HG03196 (cell line): Measurements from ENCODE around the gene ATP6V0D1.
"Not testable (repeated sequence)": the region's sequence is repeated elsewhere in the genome, so short reads cannot be mapped to it uniquely, and the experiment has no call there.

Experiments
- ATAC-seq: cut with Tn5 transposase; IDR thresholded peaks from one replicate; pipeline ENCODE4 v1.9.1; 2021; ENCODE audit not compliant: unreplicated experiment

Gene ATP6V0D1

DNA sequence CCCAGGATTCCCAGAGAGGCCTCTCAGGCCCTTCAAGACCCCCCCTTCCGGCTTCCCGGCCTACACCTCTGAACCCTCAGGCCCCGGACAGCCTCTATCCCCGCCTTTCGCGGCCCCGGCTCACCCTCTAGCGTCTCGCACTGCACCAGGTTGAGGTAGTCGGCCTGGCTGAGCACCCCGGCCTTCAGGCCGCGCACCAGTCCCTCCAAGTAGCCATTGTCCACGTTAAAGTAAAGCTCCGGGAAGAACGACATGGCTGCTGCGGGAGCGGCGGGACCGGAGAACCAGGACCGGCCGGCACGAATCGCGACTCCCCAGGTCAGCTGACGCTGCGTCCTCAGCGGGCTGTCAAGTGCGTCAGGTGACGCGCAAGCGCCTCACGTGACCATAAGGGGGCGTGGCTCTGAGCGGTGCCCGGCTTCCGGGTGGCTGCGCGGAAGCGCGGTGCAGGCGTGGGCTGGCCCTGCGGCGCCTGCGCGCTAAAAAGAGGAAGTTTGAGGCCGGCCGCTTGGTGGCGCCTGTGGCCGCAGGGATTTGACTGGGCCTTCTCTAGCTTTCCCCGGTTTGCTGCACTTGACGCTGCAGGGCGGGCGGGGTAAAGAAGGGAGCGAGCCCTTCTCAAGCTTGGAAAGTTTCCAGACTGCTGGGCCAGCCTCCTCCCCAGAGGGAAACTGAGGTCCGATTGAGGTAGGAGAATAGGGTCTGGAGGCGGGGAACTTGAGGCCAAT lies at the start of gene ATP6V0D1:
TSS of gene ATP6V0D1 (minus strand) at position 325 of the 728 bp plus-strand sequence. CDS start at position 254, 71 bp downstream.
- ATAC-seq: peak; percentile 93

DNA sequence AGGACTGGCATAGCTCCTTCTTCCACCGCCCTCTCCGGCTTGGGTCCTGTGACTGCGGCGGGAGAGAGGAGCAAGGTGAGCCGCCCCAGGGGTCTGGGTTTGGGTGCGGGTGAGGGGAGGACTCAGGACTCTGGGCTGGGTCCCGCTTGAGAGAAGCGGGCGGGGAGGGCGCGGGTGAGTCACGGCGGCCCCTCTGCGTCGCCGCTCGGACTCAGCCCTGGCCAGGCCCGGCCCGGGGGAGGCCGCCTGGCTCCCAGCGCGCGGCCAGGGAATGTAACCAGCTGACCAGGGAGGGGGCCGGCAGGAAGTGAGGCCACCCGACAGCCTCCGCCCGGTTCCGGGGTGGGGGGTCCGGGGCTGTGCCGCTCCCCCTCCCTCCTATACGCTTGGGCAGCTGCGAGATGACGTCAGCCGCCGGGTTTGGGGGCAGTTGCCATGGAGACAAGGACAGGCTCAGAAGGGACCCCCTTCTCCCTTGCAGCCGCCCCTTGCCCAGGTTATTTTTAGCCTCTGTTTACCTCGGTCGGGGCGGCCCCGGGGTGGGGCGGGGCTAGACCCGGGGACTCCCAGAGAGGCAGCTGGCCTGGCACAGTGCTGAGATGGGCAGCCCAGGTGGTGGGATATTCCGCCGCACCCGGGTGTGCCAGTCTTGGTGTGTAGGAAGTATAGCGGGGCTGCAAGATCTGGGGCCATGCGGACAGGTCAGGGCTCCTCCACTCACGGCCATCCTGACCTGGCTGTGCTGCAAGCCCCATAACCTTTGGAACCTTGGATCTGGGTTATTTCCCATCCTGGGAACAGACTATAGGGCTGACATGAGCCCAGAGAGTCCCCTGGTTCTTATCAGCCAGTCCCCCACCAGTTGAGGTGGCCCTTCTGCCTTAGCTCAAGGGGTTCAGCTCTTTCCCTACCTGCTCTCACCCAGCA lies 49.3 kb upstream of the ATP6V0D1 start:
- ATAC-seq: peak; percentile 50

DNA sequence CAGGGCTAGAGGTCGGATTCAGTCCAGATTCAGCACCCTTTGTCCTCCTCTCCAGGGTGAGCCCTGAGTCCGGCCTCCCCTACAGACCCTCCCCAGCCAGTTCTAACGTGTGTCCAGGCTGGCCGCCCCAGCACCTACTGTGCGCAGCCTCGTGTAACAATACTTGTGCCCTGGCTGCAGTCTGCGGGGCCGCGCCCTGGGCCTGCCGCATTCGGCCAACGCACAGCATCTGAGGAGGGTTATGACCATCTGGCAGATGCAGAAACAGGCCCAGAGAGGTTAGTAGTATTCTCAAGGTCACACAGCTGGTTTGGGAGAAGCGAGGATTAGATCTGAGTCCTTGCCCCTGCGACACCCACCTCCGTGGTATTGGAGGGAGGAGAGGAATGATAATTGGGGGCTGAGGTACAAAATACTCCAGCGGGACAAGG lies 48.6 kb upstream of the ATP6V0D1 start:
- no peak for ATAC-seq

DNA sequence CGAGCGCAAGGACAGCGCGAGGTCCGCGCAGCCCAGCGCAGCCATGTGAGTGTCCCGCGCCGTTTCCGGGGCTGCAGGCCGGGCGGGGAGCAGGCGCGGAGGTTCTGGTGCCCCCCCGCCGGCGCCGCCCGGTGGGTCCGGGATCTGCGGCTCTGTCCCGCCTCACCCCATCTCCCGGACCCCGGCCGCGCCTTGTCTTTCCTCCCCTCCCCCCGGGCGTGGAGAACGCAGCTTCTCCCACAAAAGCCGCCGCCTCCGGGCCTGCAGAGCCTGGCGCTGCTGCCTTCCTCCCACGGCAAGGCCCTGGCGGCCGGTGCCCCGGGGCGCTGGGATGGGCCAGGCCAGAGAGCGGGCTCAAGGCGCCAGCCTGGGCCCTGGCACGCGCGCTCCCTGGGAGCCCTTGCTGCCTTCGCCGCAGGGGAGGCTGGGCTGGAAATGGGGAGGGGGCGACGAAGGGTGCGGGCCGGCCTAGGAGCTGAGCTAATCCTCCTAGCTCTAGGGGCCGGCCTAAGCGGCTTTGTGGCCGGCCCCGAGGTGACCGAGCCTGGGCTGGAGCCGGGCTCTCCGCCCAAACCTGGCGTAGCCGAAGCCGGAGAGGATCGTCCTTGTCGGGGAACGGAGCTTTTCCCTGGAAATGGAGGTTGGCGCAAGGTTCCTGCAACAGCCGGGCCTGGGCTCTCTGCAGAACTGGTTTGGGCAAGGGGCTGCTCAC lies 48.1 kb upstream of the ATP6V0D1 start:
- no peak for ATAC-seq

DNA sequence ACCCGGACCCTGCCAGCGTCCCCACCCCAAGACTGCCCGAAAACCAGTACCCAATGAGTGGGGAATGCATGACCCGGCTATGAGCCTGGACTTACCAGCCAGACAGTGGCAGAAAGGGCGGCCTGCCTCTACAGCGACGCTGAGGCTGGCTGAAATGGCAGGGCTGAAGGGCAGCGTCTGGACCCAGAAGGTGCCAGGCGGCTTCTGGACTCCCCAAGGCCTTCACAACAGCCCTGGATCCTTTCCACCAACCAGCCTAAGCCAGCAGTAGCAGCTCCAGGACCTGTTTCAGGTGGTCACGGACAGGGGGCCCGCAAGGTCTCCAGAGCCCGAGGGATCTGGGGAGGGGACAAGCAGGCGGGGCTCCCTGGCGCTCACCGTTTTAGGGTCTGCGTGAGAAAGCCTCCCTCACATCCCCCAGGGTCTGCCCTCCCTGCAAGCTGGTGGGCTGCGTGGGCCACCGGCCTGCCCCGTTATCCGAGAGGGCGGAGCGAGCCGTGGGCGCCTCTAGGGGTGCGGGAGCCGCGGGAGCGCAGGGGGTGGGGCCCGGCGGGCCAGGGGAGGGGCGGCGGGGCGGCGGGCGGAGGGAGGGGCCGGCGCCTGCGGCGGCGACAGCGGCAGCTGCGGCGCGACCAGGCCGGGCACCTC lies 47.4 kb upstream of the ATP6V0D1 start, which contains the start of gene RIPOR1:
TSS of gene RIPOR1 (plus strand) at position 608 of the 648 bp plus-strand sequence. CDS start 9,618 bp downstream, outside the sequence.
- ATAC-seq: no peak

DNA sequence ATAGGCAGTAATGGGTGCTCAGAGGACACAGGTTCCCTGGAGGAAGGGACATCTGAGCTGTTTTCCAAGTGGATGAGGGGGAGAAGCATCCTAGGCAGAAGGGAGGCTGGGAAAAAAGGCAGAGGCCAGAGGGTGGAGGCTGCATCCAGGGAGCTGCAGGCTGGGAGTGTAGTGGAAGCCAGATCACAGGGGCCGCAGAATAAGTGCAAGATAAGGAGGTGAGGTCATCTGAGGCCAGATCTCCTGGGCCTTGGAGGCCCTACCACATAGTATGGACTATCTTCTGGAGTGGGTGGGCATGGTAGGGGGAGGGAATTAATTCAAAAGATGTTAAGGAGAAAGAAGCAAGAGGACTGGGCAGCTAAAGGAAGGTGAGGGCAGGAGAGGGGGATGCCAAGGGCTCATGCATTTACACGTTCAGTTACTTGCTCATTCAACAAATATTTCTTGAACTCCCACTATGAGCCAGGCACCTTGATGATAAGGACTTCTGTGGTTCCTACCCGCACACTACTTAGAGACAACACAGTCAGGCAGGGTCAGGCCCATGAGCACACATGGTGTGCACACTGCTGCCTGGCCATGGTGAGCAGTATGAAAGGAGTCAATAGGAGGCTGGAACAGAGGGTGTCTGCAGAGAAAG lies 45.3 kb upstream of the ATP6V0D1 start:
- no peak for ATAC-seq

DNA sequence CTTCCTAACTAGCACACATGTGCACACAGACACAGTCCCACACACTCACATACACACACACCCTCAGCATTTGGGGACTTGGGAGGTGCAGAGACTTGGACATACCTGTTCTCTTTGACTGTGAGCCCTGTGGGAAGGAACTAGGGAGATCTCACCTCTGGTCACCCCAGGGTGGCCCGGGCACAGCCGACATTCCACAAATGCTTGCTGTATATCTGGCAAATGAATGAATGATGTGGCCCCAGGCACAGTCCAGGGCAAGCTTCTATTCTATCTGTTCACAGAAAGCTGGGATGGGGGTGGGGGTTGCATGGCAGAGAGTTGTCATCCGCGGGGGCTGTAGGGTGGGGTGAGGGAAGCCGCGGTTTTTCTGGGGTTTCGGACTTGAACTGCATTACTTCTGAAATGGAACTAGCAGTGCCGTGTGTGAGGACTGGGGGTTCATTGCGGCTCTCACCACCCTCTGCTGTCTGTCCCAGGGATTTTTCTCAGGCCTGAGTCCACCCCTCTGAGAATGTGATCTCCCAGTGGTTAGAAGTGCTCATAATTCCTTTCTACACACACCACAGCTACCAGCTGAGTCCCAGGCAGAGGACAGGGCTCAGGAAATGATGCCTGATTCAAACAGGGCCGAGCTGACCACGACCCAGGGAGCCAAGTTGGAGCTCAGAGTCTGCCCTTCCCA lies 44.4 kb upstream of the ATP6V0D1 start:
- no peak for ATAC-seq

DNA sequence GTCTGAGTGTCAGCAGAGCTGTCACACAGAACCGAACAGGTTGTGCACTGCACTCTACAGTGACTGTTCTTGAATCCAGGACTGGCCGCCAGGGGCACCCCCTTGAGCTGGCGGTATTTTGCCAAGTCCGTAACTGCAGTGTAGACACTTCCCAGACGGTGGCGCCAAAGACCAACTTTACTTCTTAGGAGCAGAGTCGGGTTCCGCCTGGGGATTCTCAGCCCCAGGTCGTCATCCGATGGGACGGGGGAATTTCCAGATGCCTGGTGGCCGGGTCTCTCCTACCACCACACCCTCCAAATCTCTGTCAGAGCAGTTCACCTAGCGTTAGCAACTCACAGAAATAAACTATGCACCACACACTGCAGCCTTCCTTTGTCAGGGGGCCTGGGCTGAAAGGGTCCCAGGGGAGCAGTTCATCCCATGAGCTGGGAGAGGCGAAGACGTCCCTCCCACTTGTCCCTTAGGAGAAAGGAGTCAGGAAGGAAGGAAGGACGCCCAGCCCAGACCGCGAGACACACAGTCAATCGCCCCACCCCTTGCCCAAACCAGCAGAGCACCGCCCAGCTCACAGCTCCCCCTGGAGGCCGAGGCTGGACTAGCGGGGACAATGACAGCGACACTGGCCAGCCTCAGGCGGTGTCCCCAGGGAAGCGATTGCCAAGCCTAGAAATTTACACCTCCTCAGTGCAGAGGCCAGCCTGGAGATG lies 40.3 kb upstream of the ATP6V0D1 start:
- ATAC-seq: peak; percentile 60

DNA sequence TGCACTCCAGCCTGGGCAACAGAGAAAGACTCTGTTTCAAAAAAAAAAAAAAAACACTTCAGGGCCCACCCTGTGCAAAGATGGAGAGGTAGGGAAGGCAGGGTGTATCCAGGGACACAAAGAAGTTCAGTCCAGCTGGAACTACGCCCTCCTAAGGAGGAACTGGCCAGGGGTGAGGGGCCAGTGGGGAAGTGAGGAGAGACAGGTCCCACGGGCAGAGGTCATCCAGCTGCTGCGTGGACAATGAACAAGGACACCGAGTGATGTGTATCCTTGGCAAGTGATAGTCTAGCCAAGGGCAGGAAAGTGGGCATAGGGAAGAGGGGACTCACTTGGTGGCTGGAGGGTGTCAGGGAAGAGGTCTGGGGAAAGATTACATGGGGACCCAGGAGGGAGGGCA lies 38.3 kb upstream of the ATP6V0D1 start:
- ATAC-seq: no peak

DNA sequence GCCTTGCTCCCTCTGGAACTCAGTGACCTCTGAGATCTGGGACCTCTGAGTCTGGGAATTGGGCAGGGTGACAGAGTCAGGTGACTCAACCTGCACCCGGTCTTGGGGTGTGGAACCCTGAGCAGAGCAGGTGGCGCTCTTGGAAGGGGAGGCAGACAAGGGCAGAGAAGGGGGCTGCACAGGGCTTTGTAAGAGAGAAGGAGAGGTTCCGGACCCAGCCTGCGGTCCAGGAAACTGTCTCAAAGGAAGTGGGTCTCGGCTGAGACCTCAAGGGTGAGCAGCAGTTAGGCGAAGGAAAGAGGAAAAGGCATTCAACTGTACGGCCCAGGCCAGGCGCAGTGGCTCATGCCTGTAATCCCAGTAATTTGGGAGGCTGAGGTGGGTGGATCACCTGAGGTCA lies 37.7 kb upstream of the ATP6V0D1 start:
- no peak for ATAC-seq

DNA sequence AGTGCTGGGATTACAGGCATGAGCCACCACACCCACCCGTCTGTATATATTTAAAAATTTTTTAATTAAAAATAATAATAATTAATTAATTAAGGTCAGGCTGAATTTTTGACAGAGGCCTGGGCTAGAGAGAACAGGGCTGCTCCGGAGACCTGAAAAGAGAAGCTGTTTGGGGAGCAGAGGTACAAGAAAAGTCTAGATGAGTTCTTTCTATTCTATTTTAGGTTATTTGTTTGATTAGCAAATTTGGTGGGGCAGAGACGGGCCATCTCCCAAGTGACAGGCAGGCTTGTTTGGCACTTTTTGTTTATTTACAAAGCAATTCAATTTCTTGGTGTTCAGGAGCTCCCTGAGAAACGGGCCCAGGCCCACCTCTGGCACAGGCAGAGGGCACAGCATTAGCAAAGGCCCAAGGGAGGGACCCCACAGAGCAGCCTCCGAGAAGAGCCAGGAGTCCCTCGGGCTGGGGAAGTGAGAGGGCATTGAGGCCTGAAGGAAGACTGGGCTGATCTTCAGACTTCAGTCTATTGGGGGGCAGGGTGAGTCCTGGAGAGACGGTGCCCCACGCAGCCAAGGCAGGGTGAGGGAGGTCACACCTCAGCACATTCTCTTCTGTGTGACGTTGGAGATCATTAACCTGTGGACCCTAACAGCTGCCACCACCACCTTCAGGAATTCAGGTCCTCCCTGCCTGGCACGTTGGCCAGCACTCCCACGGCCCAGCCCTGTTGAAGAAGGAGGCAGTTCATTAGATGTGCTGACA lies 36.9 kb upstream of the ATP6V0D1 start:
- ATAC-seq: peak; percentile 41

DNA sequence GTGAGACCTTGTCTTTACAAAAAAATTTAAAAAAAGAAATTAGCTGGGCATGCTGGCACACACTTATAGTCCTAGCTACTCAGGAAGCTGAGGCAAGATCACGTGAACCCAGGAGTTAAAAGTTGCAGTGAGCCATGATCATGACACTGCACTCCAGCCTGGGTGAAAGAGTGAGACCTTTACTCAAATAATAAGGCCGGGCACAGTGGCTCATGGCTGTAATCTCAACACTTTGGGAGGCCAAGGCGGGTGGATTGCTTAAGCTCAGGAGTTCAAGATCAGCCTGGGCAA lies 36.1 kb upstream of the ATP6V0D1 start:
- no peak for ATAC-seq

DNA sequence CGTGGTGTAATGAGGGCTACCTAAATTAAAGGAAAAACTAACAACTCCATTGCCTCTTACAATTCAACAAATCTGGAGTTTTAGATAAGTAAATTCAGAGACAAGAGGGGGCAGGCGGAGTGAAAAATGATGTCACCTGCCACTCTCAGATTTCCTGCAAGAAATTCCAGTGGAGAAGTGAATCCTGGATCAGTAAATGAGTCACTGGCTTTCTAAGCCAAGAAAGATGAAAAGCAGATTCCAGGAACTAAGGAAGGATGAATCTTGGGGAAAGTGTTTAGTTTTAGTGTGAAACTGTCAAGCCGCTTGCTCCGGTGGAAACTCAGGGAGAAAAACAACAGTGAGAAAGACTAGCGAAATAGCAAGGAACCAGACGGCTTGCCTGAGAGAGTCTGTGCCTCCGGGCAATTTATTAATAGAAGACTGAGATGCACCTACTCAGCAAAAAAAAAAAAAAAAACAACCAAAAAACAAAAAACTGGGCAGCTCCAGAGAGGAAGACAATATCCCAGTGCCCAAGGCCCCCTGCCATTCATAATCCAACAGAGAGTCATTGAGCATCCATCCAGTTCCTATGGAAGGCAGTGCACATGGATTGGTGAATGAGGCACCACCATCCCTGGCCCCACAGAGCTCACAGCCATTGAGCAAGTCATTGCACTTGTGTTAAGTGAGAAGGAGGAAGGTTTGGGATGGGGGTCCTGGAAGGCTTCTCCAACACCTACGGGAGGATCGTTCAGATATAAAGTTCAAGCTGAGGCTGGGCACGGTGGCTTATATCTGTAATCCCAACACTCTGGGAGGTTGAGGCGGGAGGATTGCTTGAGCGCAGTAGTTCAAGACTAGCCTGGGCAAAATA lies 35.6 kb upstream of the ATP6V0D1 start:
- no peak for ATAC-seq

DNA sequence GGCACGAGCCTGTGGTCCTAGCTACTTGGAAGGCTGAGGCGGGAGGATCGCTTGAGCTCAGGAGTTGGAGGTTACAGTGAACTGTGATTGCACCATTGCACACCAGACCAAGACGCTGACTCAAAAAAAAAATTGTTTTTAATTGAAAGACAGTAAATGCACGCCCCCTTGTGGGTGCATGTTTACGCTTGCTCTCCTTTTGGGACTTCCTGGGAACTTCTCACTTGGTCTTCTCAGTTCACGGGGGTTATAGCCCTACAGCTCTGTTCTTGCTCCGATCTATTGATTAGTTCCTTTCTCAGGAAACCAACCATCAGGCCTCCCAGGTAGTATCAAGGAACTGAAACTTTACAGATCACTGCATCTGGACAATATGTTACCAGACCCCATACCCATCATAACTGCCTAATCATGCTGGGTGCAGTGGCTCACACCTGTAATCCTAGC lies 33.4 kb upstream of the ATP6V0D1 start:
- peak; percentile 46 for ATAC-seq

DNA sequence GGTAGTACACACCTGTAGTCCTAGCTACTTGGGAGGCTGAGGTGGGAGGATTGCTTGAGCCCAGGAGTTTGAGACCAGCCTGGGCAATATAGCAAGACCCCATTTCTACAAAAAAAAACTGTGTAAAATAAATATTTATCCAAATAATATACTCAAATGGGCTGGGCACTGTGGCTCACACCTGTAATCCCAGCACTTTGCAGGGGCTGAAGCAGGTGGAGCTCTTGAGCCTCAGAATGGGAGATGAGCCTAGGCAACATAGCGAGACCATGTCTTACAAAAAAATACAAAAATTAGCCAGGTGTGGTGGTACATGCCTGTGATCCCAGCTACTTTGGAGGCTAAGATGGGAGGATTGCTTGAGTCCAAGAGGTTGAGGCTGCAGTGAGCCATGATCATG lies 32.9 kb upstream of the ATP6V0D1 start:
- not testable (repeated sequence) for ATAC-seq

DNA sequence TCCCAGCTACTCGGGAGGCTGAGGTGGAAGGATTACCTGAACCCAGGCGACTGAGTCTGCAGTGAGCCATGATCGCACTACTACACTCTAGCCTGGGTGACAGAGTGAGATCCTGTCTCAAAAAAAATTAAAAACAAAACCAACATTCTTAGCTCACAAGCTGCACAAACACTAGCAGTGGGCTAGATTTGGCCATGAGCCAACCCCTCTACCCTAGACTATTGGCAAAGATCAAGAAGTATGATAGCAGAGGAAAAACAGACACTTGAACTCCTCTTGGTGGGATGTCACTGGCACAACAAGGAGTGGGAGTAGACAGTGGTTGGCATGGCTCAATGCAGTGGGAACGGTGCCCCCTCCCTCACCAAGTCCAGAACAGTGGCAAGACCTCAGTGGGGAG lies 28.1 kb upstream of the ATP6V0D1 start:
- ATAC-seq: no peak

DNA sequence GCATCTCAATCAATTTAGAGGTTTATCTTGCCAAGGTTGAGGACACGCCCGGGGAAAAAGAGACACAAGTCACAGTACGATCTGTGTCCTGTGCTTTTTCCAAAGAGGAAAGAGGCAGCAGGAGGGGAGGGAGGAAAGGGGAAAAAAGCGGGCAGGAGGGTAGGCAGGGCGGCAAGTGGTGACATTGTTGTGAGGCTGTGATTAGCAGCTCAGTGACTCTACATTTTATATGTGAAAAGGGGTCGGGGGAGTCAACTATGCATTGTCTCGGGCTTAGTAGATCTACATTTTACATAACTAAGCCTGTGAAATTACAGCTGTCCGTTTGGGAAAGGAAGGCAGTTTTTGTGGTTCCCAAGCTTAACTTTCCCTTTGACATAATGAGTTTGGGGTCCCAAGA lies 25.5 kb upstream of the ATP6V0D1 start:
- ATAC-seq: no peak
